ENCODE measurements around the gene LSP1.

The LSP1 gene

DNA sequence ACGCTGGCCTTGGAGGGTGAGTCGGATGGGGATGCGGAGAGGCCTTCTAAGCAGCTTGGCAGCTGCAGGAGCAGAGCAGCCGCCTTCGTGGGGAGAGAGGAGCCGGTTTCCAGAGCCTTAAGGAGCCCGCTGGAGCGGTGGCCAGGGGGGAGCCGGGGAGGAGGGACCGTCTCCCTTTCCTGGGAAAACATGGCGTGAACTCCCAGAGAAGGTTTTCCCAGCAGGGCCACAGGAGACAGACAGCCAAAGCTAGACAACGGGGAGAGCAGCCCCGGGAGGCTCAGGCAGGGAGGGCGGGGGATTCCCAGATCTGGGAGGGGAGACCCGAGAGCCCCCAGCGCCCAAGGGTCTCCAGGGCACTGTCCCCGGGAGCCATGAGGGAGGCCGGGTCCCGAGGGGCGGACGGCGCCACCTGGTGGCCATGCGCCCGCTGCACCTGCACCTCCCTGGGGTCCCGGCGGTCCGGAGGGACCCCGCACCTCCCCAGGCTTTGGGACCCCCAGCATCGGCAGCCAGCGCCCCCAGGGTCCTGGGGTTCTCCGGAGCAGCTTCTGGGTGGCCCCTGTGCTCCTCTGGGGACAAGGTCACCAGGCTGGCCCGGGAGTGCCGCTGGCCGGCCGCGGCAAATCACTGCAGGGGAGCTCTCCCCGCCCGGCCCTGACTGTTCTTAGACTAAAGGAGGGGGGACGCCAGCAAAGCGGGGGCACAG, 20.5 kb upstream of the LSP1 start:
- Histone ChIP-seq H3K4me3 (replicated peaks; ENCODE audit: insufficient read depth, low read length) (no peak overlapping the region), H3K27ac (replicated peaks) (no peak overlapping the region)

DNA sequence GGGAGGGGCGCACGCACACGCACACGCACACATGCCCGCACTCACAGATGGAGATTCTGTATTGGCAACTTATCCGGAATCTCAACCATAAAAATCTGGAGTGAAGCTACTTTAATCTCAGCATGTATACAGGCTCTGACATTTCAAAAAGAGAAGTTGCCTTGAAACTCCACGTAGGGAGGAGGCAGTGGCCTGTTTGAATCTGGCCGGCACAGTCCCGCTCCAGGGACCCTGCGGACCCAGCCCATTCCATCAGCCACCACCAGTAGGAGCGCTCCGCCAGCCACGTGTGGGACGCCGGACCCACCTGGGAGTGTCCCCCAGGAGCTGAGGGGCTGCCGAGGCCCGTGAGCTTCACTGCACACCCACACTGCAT, 20.0 kb upstream of the LSP1 start:
- peaks cover 8% of the 10 kb centered on the region for H3K27me3 ChIP-seq (ENCODE audit: insufficient read depth, poor library complexity, severe bottlenecking)
- DNase-seq (ENCODE audit: low read depth in 1 of 2, low spot score in 1 of 2) = no peak
- TF ChIP-seq, protein P1, sequence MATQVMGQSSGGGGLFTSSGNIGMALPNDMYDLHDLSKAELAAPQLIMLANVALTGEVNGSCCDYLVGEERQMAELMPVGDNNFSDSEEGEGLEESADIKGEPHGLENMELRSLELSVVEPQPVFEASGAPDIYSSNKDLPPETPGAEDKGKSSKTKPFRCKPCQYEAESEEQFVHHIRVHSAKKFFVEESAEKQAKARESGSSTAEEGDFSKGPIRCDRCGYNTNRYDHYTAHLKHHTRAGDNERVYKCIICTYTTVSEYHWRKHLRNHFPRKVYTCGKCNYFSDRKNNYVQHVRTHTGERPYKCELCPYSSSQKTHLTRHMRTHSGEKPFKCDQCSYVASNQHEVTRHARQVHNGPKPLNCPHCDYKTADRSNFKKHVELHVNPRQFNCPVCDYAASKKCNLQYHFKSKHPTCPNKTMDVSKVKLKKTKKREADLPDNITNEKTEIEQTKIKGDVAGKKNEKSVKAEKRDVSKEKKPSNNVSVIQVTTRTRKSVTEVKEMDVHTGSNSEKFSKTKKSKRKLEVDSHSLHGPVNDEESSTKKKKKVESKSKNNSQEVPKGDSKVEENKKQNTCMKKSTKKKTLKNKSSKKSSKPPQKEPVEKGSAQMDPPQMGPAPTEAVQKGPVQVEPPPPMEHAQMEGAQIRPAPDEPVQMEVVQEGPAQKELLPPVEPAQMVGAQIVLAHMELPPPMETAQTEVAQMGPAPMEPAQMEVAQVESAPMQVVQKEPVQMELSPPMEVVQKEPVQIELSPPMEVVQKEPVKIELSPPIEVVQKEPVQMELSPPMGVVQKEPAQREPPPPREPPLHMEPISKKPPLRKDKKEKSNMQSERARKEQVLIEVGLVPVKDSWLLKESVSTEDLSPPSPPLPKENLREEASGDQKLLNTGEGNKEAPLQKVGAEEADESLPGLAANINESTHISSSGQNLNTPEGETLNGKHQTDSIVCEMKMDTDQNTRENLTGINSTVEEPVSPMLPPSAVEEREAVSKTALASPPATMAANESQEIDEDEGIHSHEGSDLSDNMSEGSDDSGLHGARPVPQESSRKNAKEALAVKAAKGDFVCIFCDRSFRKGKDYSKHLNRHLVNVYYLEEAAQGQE (IDR thresholded peaks at IDR 0.05; ENCODE audit: insufficient replicate concordance, low read depth) = no peak
- no peak for TF ChIP-seq POLR2AphosphoS5 (IDR thresholded peaks at IDR 0.05; ENCODE audit: low read depth)
- TF ChIP-seq GABPA (IDR thresholded peaks at IDR 0.05; ENCODE audit: low read depth) = no peak
- TF ChIP-seq, protein P2, sequence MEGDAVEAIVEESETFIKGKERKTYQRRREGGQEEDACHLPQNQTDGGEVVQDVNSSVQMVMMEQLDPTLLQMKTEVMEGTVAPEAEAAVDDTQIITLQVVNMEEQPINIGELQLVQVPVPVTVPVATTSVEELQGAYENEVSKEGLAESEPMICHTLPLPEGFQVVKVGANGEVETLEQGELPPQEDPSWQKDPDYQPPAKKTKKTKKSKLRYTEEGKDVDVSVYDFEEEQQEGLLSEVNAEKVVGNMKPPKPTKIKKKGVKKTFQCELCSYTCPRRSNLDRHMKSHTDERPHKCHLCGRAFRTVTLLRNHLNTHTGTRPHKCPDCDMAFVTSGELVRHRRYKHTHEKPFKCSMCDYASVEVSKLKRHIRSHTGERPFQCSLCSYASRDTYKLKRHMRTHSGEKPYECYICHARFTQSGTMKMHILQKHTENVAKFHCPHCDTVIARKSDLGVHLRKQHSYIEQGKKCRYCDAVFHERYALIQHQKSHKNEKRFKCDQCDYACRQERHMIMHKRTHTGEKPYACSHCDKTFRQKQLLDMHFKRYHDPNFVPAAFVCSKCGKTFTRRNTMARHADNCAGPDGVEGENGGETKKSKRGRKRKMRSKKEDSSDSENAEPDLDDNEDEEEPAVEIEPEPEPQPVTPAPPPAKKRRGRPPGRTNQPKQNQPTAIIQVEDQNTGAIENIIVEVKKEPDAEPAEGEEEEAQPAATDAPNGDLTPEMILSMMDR (IDR thresholded peaks at IDR 0.05; ENCODE audit: insufficient read depth, low read length) = no peak
- no peak for TF ChIP-seq SPI1 (IDR thresholded peaks at IDR 0.05; ENCODE audit: borderline replicate concordance, low read depth)
- no peak overlapping the region for H3K27ac ChIP-seq (replicated peaks)
- H3K4me3 ChIP-seq (replicated peaks; ENCODE audit: insufficient read depth, low read length) = no peak overlapping the region

More for the DNA sequence above, 20.5 kb upstream of the LSP1 start:
- peak in 1 of 2 experiments; percentile 34 for DNase-seq (ENCODE audit: low read depth in 1 of 2, low spot score in 1 of 2)
- TF ChIP-seq, protein P1 (IDR thresholded peaks at IDR 0.05; ENCODE audit: insufficient replicate concordance, low read depth) = no peak
- TF ChIP-seq, protein P2 (IDR thresholded peaks at IDR 0.05; ENCODE audit: insufficient read depth, low read length) = peak; percentile 46
- TF ChIP-seq SPI1 (IDR thresholded peaks at IDR 0.05; ENCODE audit: borderline replicate concordance, low read depth) = no peak
- TF ChIP-seq POLR2AphosphoS5 (IDR thresholded peaks at IDR 0.05; ENCODE audit: low read depth) = no peak
- TF ChIP-seq GABPA (IDR thresholded peaks at IDR 0.05; ENCODE audit: low read depth) = no peak
- H3K27me3 ChIP-seq (ENCODE audit: insufficient read depth, poor library complexity, severe bottlenecking) = peaks cover 8% of the 10 kb centered on the region

DNA sequence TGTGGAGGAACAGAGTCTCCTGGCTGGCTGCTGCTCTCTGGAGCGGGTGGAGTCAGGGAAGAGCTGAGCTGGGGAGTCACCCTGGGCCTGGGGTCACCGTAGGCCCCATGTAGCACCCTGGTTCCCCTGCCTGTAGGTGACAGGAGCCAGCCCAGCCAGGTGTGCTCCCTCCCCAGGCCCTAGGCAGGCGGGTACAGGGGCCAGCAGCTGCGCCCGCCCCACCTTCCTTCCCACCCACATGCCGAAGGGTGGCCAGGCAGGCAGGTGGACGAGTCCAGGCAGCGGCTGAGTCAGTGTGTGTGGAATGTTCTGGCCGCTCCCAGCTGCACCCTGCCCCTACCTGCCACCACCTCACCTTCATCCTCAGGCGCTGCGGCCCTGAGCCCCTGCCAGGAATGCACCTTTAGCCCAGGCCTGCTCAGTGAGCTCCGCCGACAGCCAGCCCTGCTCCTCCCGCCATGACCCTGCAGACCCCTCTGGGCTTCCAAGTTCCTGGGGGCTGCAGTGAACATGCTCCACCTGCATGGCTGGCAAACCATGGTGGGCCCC, 18.7 kb upstream of the LSP1 start:
- DNase-seq (ENCODE audit: low read depth in 1 of 2, low spot score in 1 of 2) = no peak
- TF ChIP-seq SPI1 (IDR thresholded peaks at IDR 0.05; ENCODE audit: borderline replicate concordance, low read depth) (no peak), GABPA (IDR thresholded peaks at IDR 0.05; ENCODE audit: low read depth) (no peak), POLR2AphosphoS5 (IDR thresholded peaks at IDR 0.05; ENCODE audit: low read depth) (no peak)
- TF ChIP-seq, protein P2 (IDR thresholded peaks at IDR 0.05; ENCODE audit: insufficient read depth, low read length) = no peak
- TF ChIP-seq, protein P1 (IDR thresholded peaks at IDR 0.05; ENCODE audit: insufficient replicate concordance, low read depth) = no peak
- H3K27ac ChIP-seq (replicated peaks) = no peak overlapping the region

More for the DNA sequence above, 18.7 kb upstream of the LSP1 start:
- Histone ChIP-seq H3K27me3 (ENCODE audit: insufficient read depth, poor library complexity, severe bottlenecking) (peaks cover 8% of the 10 kb centered on the region), H3K4me3 (replicated peaks; ENCODE audit: insufficient read depth, low read length) (no peak overlapping the region)
